AML-193 (cell line): ENCODE measurements around the gene OTUD7B.
"Not testable (repeated sequence)": the region's sequence is repeated elsewhere in the genome, so short reads cannot be mapped to it uniquely, and the experiment has no call there.

Experiments used
- DNase-seq, 2 experiments: peaks; one replicate each; lab custom pipeline; 2025; lab: John Stamatoyannopoulos, UW

Gene OTUD7B

GRCh38 chr1:150010393-150011115, at the start of gene OTUD7B:
Gene OTUD7B (minus strand): TSS chr1:150010726. CDS start chr1:149977510, 33,216 bp downstream.
- no peak for DNase-seq

- no peak for DNase-seq
Measured at GRCh38 chr1:150060260-150060659, 49.7 kb upstream of the OTUD7B start.

- DNase-seq, result peak; percentile 27 to 35
Measured at GRCh38 chr1:150056407-150056806, 45.9 kb upstream of the OTUD7B start.

GRCh38 chr1:150055507-150055906, 45.0 kb upstream of the OTUD7B start:
- DNase-seq, result not testable (repeated sequence)

- DNase-seq, result peak; percentile 81 to 82
Measured at GRCh38 chr1:150053926-150054325, 43.4 kb upstream of the OTUD7B start.

GRCh38 chr1:150051905-150052412, 41.4 kb upstream of the OTUD7B start:
- DNase-seq, result not testable (repeated sequence)

- no peak for DNase-seq
Measured at GRCh38 chr1:150051089-150051373, 40.5 kb upstream of the OTUD7B start.

GRCh38 chr1:150049926-150050325, 39.4 kb upstream of the OTUD7B start:
- no peak for DNase-seq

GRCh38 chr1:150034336-150034735, 23.8 kb upstream of the OTUD7B start:
- DNase-seq, result no peak

GRCh38 chr1:150028322-150028721, 17.8 kb upstream of the OTUD7B start:
- no peak for DNase-seq

GRCh38 chr1:150024156-150024555, 13.6 kb upstream of the OTUD7B start:
- no peak for DNase-seq

- DNase-seq, result no peak
Measured at GRCh38 chr1:150022357-150022756, 11.8 kb upstream of the OTUD7B start.

- no peak for DNase-seq
Measured at GRCh38 chr1:150021191-150021694, 10.7 kb upstream of the OTUD7B start.

GRCh38 chr1:150020711-150021110, 10.2 kb upstream of the OTUD7B start:
- no peak for DNase-seq

- no peak for DNase-seq
Measured at GRCh38 chr1:150018165-150018564, 7.6 kb upstream of the OTUD7B start.

- no peak for DNase-seq
Measured at GRCh38 chr1:150017206-150017750, 6.8 kb upstream of the OTUD7B start.

- DNase-seq, result no peak
Measured at GRCh38 chr1:150015651-150016131, 5.2 kb upstream of the OTUD7B start.

- no peak for DNase-seq
Measured at GRCh38 chr1:150012611-150013010, 2.1 kb upstream of the OTUD7B start.

GRCh38 chr1:150009604-150010392, 728 bp downstream of the OTUD7B start:
- no peak for DNase-seq

GRCh38 chr1:150008699-150009098, 1.8 kb downstream of the OTUD7B start:
- DNase-seq, result no peak

GRCh38 chr1:150006881-150007421, 3.6 kb downstream of the OTUD7B start:
- DNase-seq, result no peak

- no peak for DNase-seq
Measured at GRCh38 chr1:150005606-150006005, 4.9 kb downstream of the OTUD7B start.
